CD4-positive, alpha-beta T cell (primary cell): ENCODE measurements around the gene SYPL1. TPM values are rescaled to one million over a fixed set of nuclear protein-coding genes. Genes with fewer than 3 reads are reported as not detected.

ENCODE experiments used
- ATAC-seq: fragments of 200-7000 bp; cut with Tn5 transposase; one replicate; pipeline ENCODE4 v1.10.0; 2022; ENCODE audit warnings: mild to moderate bottlenecking; ENCODE audit not compliant: poor library complexity
- CTCF ChIA-PET: fragments of 350-600 bp; sonication (Branson Sonifier 250); formaldehyde crosslinking; loops from one replicate; lab custom pipeline; 2021; ENCODE audit warnings: antibody characterized with exemption, inconsistent platforms; lab: Charles Lee
- POLR2A ChIA-PET: fragments of 350-600 bp; sonication (Branson Sonifier 250); formaldehyde crosslinking; loops from one replicate; lab custom pipeline; 2021; ENCODE audit warnings: antibody characterized with exemption, inconsistent platforms; lab: Charles Lee
- DNase-seq, 14 experiments: peaks; one replicate each; pipeline ENCODE4 v3.0.0-alpha.2; 2013 to 2020; ENCODE audit warnings: mixed read lengths in 2 of 14
- H3K27ac ChIP-seq, 2 donors: one replicate each; pipeline versions ENCODE4 v1.5.1 to v1.7.0; 2013; ENCODE audit warnings: low read length in 2 of 2, low read depth in 1 of 2, mild to moderate bottlenecking in 1 of 2
- H3K27me3 ChIP-seq, 2 experiments: 1 replicate in 1 of 2; 2 replicates in 1 of 2; pipeline versions ENCODE4 v1.6.1 to v1.7.0; 2013; ENCODE audit warnings: low read length in 2 of 2, control low read depth in 1 of 2, mild to moderate bottlenecking in 1 of 2, moderate library complexity in 1 of 2; ENCODE audit not compliant: insufficient read depth in 2 of 2, control insufficient read depth in 1 of 2
- H3K36me3 ChIP-seq: one replicate; pipeline ENCODE4 v1.6.1; 2013; ENCODE audit warnings: low read length, control low read depth; ENCODE audit not compliant: insufficient read depth
- H3K4me1 ChIP-seq: one replicate; pipeline ENCODE4 v1.6.1; 2013; ENCODE audit warnings: low read length, control low read depth; ENCODE audit not compliant: insufficient read depth
- H3K4me3 ChIP-seq: one replicate; pipeline ENCODE4 v1.5.1; 2013; ENCODE audit warnings: mild to moderate bottlenecking, low read length, moderate library complexity
- H3K9me3 ChIP-seq, 2 experiments: 1 replicate in 1 of 2; 2 replicates in 1 of 2; pipeline versions ENCODE4 v1.6.1 to v1.7.0; 2013; ENCODE audit warnings: low read length in 2 of 2, mild to moderate bottlenecking in 2 of 2, control low read depth in 1 of 2, moderate library complexity in 1 of 2; ENCODE audit not compliant: control insufficient read depth in 1 of 2, insufficient read depth in 1 of 2
- H3K27ac Mint-ChIP-seq: one replicate; pipeline ENCODE4 v1.8.0; 2020; ENCODE audit warnings: mixed read lengths
- H3K27me3 Mint-ChIP-seq: one replicate; pipeline ENCODE4 v1.8.0; 2021; ENCODE audit warnings: mixed read lengths
- H3K36me3 Mint-ChIP-seq: one replicate; pipeline ENCODE4 v1.8.0; 2021; ENCODE audit warnings: low read depth, mixed read lengths
- H3K4me1 Mint-ChIP-seq: one replicate; pipeline ENCODE4 v1.8.0; 2021; ENCODE audit warnings: low read depth, mixed read lengths
- H3K4me3 Mint-ChIP-seq: one replicate; pipeline ENCODE4 v1.8.0; 2020; ENCODE audit warnings: mild to moderate bottlenecking, mixed read lengths
- H3K9me3 Mint-ChIP-seq: one replicate; pipeline ENCODE4 v1.8.0; 2020; ENCODE audit warnings: mixed read lengths
- intact Hi-C, 2 experiments: fragments of 100-400 bp; cut with DNase I in 1 of 2; cut with micrococcal nuclease in 1 of 2; formaldehyde crosslinking; loops; one replicate each; pipeline versions ENCODE4 v1.15.1 to v1.9.0; 2023 to 2025; cut with DNase I, micrococcal nuclease
- total RNA-seq, 174 experiments: library from RNA in 2 of 174; stranded (reverse) in 2 of 174; gene quantifications; one replicate each; pipeline ENCODE4 v1.2.3 and lab custom pipeline; 2021 to 2026
- TF ChIP-seq, protein P1 (sequence below): fragments of 200-600 bp; IDR thresholded peaks from one replicate; pipeline ENCODE4 v1.8.0; 2022; ENCODE audit warnings: antibody characterized with exemption, mild to moderate bottlenecking

Gene SYPL1
- total RNA-seq, 2 experiments from 2014 or later: 51.2 to 53.1 TPM

DNA sequence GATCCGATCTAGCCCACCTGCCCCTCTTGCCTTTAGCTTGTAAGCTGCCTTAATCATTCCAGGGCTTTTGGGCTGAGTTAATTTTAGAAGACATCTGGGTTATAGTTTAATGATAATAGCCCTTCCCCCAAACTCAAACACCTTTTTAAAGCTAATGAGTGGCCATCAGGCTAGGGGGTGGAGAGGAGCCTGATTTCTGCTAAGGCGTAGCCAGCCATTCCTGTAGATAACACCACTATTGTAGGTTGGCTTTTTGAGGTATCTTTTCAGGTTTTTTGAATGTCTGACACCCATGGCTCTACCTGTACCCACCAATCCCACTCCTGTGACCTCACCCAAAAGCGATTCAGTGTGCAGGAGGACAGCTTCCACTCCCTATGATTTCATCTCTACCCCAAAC lies 7.6 kb upstream of the SYPL1 start:
- intact Hi-C loops: no loop called here
- DNase-seq (no peak), ATAC-seq (no peak)
- Mint-ChIP-seq H3K9me3 (no peaks in the 10 kb centered on the region), H3K36me3 (no peaks in the 10 kb centered on the region), H3K4me1 (peaks cover 41% of the 10 kb centered on the region), H3K27ac (no peak overlapping the region), H3K4me3 (no peak overlapping the region), H3K27me3 (no peaks in the 10 kb centered on the region)
- Histone ChIP-seq H3K36me3 (no peaks in the 10 kb centered on the region), H3K4me1 (peaks cover 2% of the 10 kb centered on the region), H3K27ac (no peak overlapping the region), H3K27me3 (no peaks in the 10 kb centered on the region), H3K4me3 (no peak overlapping the region), H3K9me3 (no peaks in the 10 kb centered on the region)
- ChIA-PET CTCF (interaction anchor here (0.8 kb wide), 1 partner anchor 9 kb away, joined by 3 read pairs; no protein-coding TSS in a partner anchor), POLR2A (interaction anchor here (1.4 kb wide), 1 partner anchor 49 kb away, joined by 3 read pairs; no protein-coding TSS in a partner anchor)
- TF ChIP-seq, protein P1, sequence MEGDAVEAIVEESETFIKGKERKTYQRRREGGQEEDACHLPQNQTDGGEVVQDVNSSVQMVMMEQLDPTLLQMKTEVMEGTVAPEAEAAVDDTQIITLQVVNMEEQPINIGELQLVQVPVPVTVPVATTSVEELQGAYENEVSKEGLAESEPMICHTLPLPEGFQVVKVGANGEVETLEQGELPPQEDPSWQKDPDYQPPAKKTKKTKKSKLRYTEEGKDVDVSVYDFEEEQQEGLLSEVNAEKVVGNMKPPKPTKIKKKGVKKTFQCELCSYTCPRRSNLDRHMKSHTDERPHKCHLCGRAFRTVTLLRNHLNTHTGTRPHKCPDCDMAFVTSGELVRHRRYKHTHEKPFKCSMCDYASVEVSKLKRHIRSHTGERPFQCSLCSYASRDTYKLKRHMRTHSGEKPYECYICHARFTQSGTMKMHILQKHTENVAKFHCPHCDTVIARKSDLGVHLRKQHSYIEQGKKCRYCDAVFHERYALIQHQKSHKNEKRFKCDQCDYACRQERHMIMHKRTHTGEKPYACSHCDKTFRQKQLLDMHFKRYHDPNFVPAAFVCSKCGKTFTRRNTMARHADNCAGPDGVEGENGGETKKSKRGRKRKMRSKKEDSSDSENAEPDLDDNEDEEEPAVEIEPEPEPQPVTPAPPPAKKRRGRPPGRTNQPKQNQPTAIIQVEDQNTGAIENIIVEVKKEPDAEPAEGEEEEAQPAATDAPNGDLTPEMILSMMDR: no peak

DNA sequence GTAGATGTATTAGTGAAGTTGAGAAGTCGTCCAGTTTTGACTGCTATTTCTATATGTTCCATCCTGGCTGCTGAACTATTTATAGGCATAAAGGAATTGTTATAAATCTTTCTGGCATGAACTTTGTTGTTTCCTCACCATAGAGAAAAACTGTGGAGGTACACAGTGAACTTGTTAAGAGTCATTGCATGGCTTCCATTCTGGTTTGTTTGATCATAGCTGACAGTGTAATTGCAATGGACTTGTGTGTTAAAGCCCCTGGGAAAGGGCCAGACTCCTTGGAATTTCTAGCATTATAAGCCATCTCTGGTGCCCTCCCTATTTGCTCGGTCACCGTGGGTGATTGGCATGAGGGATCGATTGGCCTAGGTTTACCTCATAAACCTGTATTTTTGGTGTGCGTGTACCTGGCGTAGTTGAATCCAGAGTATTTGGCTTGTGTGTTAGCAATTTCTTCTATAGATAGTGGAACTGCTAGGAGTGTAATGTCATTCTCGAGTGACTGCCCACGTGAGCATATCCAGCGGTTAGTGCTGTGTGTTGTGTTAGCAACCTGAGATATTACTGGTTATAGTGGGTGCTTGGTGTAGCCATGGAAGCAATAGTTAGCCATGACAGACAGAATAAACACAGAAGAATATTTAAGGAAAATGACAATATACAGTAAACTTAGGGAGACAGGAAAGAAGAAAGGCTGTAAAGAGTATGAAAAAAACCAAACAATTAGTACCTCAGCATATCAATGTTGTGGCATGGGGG lies 5.9 kb upstream of the SYPL1 start:
- POLR2A ChIA-PET: interaction anchor here (1.4 to 10.6 kb wide), 2 partner anchors 46 to 47 kb away, joined by 3 to 149 read pairs; no protein-coding TSS in a partner anchor
- peaks cover 14% of the 10 kb centered on the region for H3K4me1 ChIP-seq
- no peaks in the 10 kb centered on the region for H3K9me3 Mint-ChIP-seq
- CTCF ChIA-PET: no interaction called here
- no peaks in the 10 kb centered on the region for H3K36me3 ChIP-seq
- H3K9me3 ChIP-seq: no peaks in the 10 kb centered on the region
- ATAC-seq (no peak), DNase-seq (no peak)
- peaks cover 51% of the 10 kb centered on the region for H3K4me1 Mint-ChIP-seq
- no peak overlapping the region for H3K4me3 Mint-ChIP-seq
- TF ChIP-seq, protein P1: no peak
- no peak overlapping the region for H3K27ac ChIP-seq
- no peaks in the 10 kb centered on the region for H3K27me3 ChIP-seq
- H3K4me3 ChIP-seq: no peak overlapping the region
- no peak overlapping the region for H3K27ac Mint-ChIP-seq
- H3K27me3 Mint-ChIP-seq: no peaks in the 10 kb centered on the region
- H3K36me3 Mint-ChIP-seq: no peaks in the 10 kb centered on the region
- intact Hi-C loops: loop anchor here in 1 of 2 experiments (2.0 kb wide), 1 partner anchor 47 kb away; no protein-coding TSS in a partner anchor

DNA sequence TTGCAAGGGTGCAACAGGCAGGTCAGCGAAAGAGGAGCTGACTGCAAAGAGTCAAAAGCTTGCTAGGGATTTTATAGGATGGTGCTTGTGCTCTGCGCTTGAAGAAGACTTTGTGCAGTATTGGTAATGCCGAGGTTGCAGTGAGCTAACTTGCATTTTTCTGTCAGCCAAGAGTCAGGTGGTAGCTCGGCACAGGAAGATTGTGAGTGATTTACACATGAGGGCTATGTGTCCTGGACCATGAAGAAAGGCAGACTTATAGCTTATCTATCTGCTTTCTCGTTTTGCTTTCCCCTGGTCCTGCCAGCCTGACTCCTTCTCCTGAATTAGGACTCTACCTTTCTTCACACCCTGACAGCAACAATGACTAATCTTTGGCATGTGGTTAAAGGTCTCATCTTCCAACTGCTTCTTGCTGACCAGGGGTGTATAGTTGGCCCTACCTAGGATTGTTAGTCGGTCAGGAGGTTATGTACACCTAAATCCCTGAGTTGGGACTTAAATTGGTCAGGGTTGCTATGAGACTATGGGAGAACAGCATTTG lies 4.1 kb upstream of the SYPL1 start:
- Mint-ChIP-seq H3K36me3 (peaks cover 3% of the 10 kb centered on the region), H3K9me3 (no peaks in the 10 kb centered on the region), H3K27me3 (no peaks in the 10 kb centered on the region), H3K27ac (peak overlapping the region; percentile 69), H3K4me1 (peaks cover 63% of the 10 kb centered on the region), H3K4me3 (peak overlapping the region; percentile 65)
- ChIA-PET POLR2A (interaction anchor here (1.2 to 10.6 kb wide), 2 partner anchors 10 to 44 kb away, joined by 6 to 149 read pairs; no protein-coding TSS in a partner anchor), CTCF (interaction anchor here (1.6 kb wide), 1 partner anchor 38 kb away, joined by 3 read pairs; no protein-coding TSS in a partner anchor)
- intact Hi-C loops: loop anchor here in 1 of 2 experiments (2.0 kb wide), 1 partner anchor 45 kb away; no protein-coding TSS in a partner anchor
- no peaks in the 10 kb centered on the region for H3K27me3 ChIP-seq
- ATAC-seq (no peak), DNase-seq (no peak)
- H3K27ac ChIP-seq: no peak overlapping the region
- H3K9me3 ChIP-seq: no peaks in the 10 kb centered on the region
- H3K4me1 ChIP-seq: peaks cover 23% of the 10 kb centered on the region
- TF ChIP-seq, protein P1: no peak
- H3K4me3 ChIP-seq: no peak overlapping the region
- no peaks in the 10 kb centered on the region for H3K36me3 ChIP-seq
